A673 (cell line): ENCODE measurements around the gene EGFL8. TPM values are rescaled to one million over a fixed set of nuclear protein-coding genes. Genes with fewer than 3 reads are reported as not detected.
"Not testable (repeated sequence)": the region's sequence is repeated elsewhere in the genome, so short reads cannot be mapped to it uniquely, and the experiment has no call there.

ENCODE experiments used
- BruUV-seq: library from RNA; stranded (reverse); fragments of 400-500 nt; replicated peaks from 2 replicates; lab custom pipeline; 2021; lab: Mats Ljungman, UMichigan
- CTCF ChIA-PET: fragments of 300-600 bp; sonication (Branson Sonifier 250); formaldehyde crosslinking; loops from one replicate; lab custom pipeline; 2022; ENCODE audit warnings: antibody characterized with exemption; lab: Charles Lee
- POLR2A ChIA-PET: fragments of 300-600 bp; sonication (Branson Sonifier 250); formaldehyde crosslinking; loops from one replicate; lab custom pipeline; 2022; ENCODE audit warnings: antibody characterized with exemption; ENCODE audit not compliant: low non-redundant PET; lab: Charles Lee
- DNase-seq: peaks from one replicate; pipeline ENCODE4 v3.0.0-alpha.2; 2015; ENCODE audit warnings: low spot score
- H3K27ac ChIP-seq: fragments of 200-600 bp; sonication (generic); 2 replicates; pipeline ENCODE4 v1.5.1; 2016; ENCODE audit warnings: mixed run types, low read depth, mild to moderate bottlenecking, mixed read lengths, antibody characterized with exemption, low read length; ENCODE audit not compliant: poor library complexity, severe bottlenecking
- H3K27me3 ChIP-seq: fragments of 200-600 bp; sonication (generic); replicated peaks from 2 replicates; pipeline ENCODE4 v1.6.1; 2017; ENCODE audit warnings: mixed run types, low read depth, mild to moderate bottlenecking, mixed read lengths, antibody characterized with exemption, low read length; ENCODE audit not compliant: insufficient read depth, poor library complexity
- H3K36me3 ChIP-seq: fragments of 200-600 bp; sonication (generic); 2 replicates; pipeline ENCODE4 v1.6.1; 2016; ENCODE audit warnings: mixed run types, mild to moderate bottlenecking, mixed read lengths, antibody characterized with exemption, low read length; ENCODE audit not compliant: insufficient read depth, poor library complexity, severe bottlenecking
- H3K4me1 ChIP-seq: fragments of 200-600 bp; sonication (generic); 2 replicates; pipeline ENCODE4 v1.6.1; 2017; ENCODE audit warnings: mixed run types, mild to moderate bottlenecking, mixed read lengths, antibody characterized with exemption, low read length; ENCODE audit not compliant: insufficient read depth, poor library complexity, severe bottlenecking
- H3K4me3 ChIP-seq: fragments of 200-600 bp; sonication (generic); 2 replicates; pipeline ENCODE4 v1.5.1; 2016; ENCODE audit warnings: low read depth, mixed run types, mild to moderate bottlenecking, mixed read lengths, low read length; ENCODE audit not compliant: poor library complexity, severe bottlenecking
- H3K9me3 ChIP-seq: fragments of 200-600 bp; sonication (generic); 2 replicates; pipeline ENCODE4 v1.6.1; 2016; ENCODE audit warnings: mixed run types, low read depth, mild to moderate bottlenecking, mixed read lengths, antibody characterized with exemption, low read length; ENCODE audit not compliant: poor library complexity, severe bottlenecking
- CTCF ChIP-seq: fragments of 300-800, 200-600 bp; sonication (generic); conservative IDR thresholded peaks from 2 replicates; pipeline ENCODE4 v1.5.1; 2017; ENCODE audit warnings: low read depth, mild to moderate bottlenecking, antibody characterized with exemption, low read length, moderate library complexity, mixed read lengths
- EZH2 ChIP-seq: fragments of 200-600 bp; sonication (generic); IDR thresholded peaks from 2 replicates; pipeline ENCODE4 v1.6.1; 2017; ENCODE audit warnings: borderline replicate concordance, low read depth, mild to moderate bottlenecking, mixed read lengths, antibody characterized with exemption, low read length; ENCODE audit not compliant: poor library complexity, severe bottlenecking
- intact Hi-C: fragments of 100-400 bp; cut with micrococcal nuclease; formaldehyde crosslinking; loops from one replicate; pipeline ENCODE4 v1.10.0; 2022; ENCODE audit not compliant: unreplicated experiment
- total RNA-seq: library from RNA; stranded (reverse); gene quantifications from 2 replicates; pipeline ENCODE4 v1.2.3, GENCODE V29; 2021

The EGFL8 gene
- total RNA-seq, 1 experiment from 2014 or later: 32.4 TPM

GRCh38 chr6:32140420-32141046, 23.9 kb upstream of the EGFL8 start:
- Histone ChIP-seq H3K27ac (no peak overlapping the region), H3K9me3 (no peaks in the 10 kb centered on the region), H3K36me3 (no peaks in the 10 kb centered on the region), H3K27me3 (no peaks in the 10 kb centered on the region), H3K4me3 (no peak overlapping the region), H3K4me1 (peaks cover 3% of the 10 kb centered on the region)
- DNase-seq: no peak
- ChIA-PET CTCF (no interaction called here), POLR2A (no interaction called here)
- TF ChIP-seq CTCF (no peak), EZH2 (no peak)
- no TSS peak for BruUV-seq
- intact Hi-C loops: no loop called here

GRCh38 chr6:32144238-32144637, 20.2 kb upstream of the EGFL8 start:
- intact Hi-C loops, POLR2A ChIA-PET, H3K4me3 ChIP-seq, H3K27ac ChIP-seq, H3K9me3 ChIP-seq, H3K4me1 ChIP-seq, CTCF ChIA-PET, H3K27me3 ChIP-seq, DNase-seq, BruUV-seq, H3K36me3 ChIP-seq: not testable (repeated sequence)

- H3K9me3 ChIP-seq: no peaks in the 10 kb centered on the region
- POLR2A ChIA-PET: no interaction called here
Observed at GRCh38 chr6:32146287-32146686, 18.1 kb upstream of the EGFL8 start.

More at GRCh38 chr6:32146287-32146686, 18.1 kb upstream of the EGFL8 start:
- DNase-seq: no peak
- Histone ChIP-seq H3K36me3 (no peaks in the 10 kb centered on the region), H3K4me3 (no peak overlapping the region), H3K27me3 (no peaks in the 10 kb centered on the region), H3K27ac (no peak overlapping the region), H3K4me1 (peaks cover 2% of the 10 kb centered on the region)
- TF ChIP-seq EZH2 (no peak), CTCF (no peak)
- BruUV-seq: no TSS peak
- CTCF ChIA-PET: no interaction called here
- intact Hi-C loops: no loop called here
